Ishikawa (cell line): ENCODE measurements around the gene ITCH.

Experiments
- CEBPB ChIP-seq: IDR thresholded peaks from 2 replicates; pipeline ENCODE4 v1.6.1; 2012
- CREB1 ChIP-seq: IDR thresholded peaks from 2 replicates; pipeline ENCODE4 v1.6.1; 2012; ENCODE audit warnings: low read depth
- EGR1 ChIP-seq: IDR thresholded peaks from 2 replicates; pipeline ENCODE4 v1.6.1; 2012
- EP300 ChIP-seq: IDR thresholded peaks from 2 replicates; pipeline ENCODE4 v1.6.1; 2012; ENCODE audit warnings: borderline replicate concordance
- FOXM1 ChIP-seq: IDR thresholded peaks from 2 replicates; pipeline ENCODE4 v1.6.1; 2012; ENCODE audit warnings: low read depth, borderline replicate concordance
- NFIC ChIP-seq: IDR thresholded peaks from 2 replicates; pipeline ENCODE4 v1.6.1; 2012
- RAD21 ChIP-seq: IDR thresholded peaks from 2 replicates; pipeline ENCODE4 v1.6.1; 2012; ENCODE audit warnings: low read depth
- REST ChIP-seq: IDR thresholded peaks from 2 replicates; pipeline ENCODE4 v1.6.1; 2012; ENCODE audit warnings: low read depth, mild to moderate bottlenecking
- TAF1 ChIP-seq: IDR thresholded peaks from 2 replicates; pipeline ENCODE4 v1.6.1; 2012; ENCODE audit warnings: low read depth, mild to moderate bottlenecking
- TCF12 ChIP-seq: IDR thresholded peaks from 2 replicates; pipeline ENCODE4 v1.6.1; 2012; ENCODE audit warnings: low read depth
- TEAD4 ChIP-seq: IDR thresholded peaks from 2 replicates; pipeline ENCODE4 v1.6.1; 2012
- YY1 ChIP-seq: IDR thresholded peaks from 2 replicates; pipeline ENCODE4 v1.6.1; 2012; ENCODE audit warnings: low read depth
- ZBTB7A ChIP-seq: IDR thresholded peaks from 2 replicates; pipeline ENCODE4 v1.6.1; 2012; ENCODE audit warnings: low read depth
- TF ChIP-seq, protein P1 (sequence below): IDR thresholded peaks from 2 replicates; pipeline ENCODE4 v1.6.1; 2012
- TF ChIP-seq, protein P2 (sequence below): IDR thresholded peaks from 2 replicates; pipeline ENCODE4 v1.6.1; 2012

ITCH gene

GRCh38 chr20:34439168-34439567 is 76.1 kb downstream of the ITCH start:
- TF ChIP-seq, protein P1, sequence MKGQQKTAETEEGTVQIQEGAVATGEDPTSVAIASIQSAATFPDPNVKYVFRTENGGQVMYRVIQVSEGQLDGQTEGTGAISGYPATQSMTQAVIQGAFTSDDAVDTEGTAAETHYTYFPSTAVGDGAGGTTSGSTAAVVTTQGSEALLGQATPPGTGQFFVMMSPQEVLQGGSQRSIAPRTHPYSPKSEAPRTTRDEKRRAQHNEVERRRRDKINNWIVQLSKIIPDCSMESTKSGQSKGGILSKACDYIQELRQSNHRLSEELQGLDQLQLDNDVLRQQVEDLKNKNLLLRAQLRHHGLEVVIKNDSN: no peak
- TF ChIP-seq ZBTB7A: no peak

DNA sequence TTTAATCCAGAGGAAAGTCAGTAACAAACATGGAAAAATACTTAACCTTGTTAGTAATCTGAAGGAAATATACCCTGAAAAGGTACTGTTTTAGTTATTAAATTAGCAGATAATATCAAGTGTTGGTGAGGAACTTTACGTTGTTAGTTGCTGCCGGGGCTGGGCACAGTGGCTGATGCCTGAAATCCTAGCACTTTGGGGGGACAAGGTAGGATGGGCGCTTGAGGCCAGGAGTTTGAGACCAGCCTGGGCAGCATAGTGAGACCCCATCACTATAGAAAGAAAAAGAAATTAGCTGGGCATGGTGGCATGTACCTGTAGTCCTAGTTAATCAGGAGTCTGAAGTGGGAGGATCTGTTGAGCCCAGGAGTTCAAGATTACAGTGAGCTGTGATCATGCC is 80.5 kb downstream of the ITCH start:
- TF ChIP-seq RAD21 (no peak), TAF1 (no peak), CREB1 (no peak), FOXM1 (no peak), TEAD4 (no peak), YY1 (no peak), ZBTB7A (no peak), CEBPB (no peak), NFIC (no peak), EP300 (no peak), REST (no peak), TCF12 (no peak), EGR1 (no peak)
- TF ChIP-seq, protein P1: no peak
- TF ChIP-seq, protein P2, sequence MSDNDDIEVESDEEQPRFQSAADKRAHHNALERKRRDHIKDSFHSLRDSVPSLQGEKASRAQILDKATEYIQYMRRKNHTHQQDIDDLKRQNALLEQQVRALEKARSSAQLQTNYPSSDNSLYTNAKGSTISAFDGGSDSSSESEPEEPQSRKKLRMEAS: no peak

GRCh38 chr20:34445177-34446065 is 82.3 kb downstream of the ITCH start:
- no peak for TF ChIP-seq EP300
- TF ChIP-seq CEBPB: no peak
- no peak for TF ChIP-seq RAD21
- TF ChIP-seq NFIC: no peak
- TF ChIP-seq EGR1: no peak
- TF ChIP-seq CREB1: no peak
- no peak for TF ChIP-seq TCF12
- TF ChIP-seq, protein P2: no peak
- no peak for TF ChIP-seq ZBTB7A
- TF ChIP-seq, protein P1: no peak
- no peak for TF ChIP-seq YY1
- TF ChIP-seq FOXM1: no peak
- TF ChIP-seq REST: no peak
- no peak for TF ChIP-seq TEAD4
- TF ChIP-seq TAF1: no peak

- TF ChIP-seq REST: no peak
- no peak for TF ChIP-seq NFIC
- TF ChIP-seq YY1: no peak
- no peak for TF ChIP-seq TAF1
- TF ChIP-seq, protein P2: no peak
- TF ChIP-seq TEAD4: no peak
- TF ChIP-seq TCF12: no peak
- TF ChIP-seq CREB1: no peak
- TF ChIP-seq, protein P1: no peak
- TF ChIP-seq ZBTB7A: no peak
- TF ChIP-seq RAD21: no peak
- no peak for TF ChIP-seq EGR1
- TF ChIP-seq EP300: no peak
- no peak for TF ChIP-seq CEBPB
- no peak for TF ChIP-seq FOXM1
Observed at GRCh38 chr20:34448517-34448916, 85.4 kb downstream of the ITCH start.
